Measurements from ENCODE around the gene WDR5.

- TF ChIP-seq STAT3 (IDR thresholded peaks at IDR 0.05; ENCODE audit: low read depth, low read length) (no peak), POLR2AphosphoS5 (IDR thresholded peaks at IDR 0.05; ENCODE audit: low read length) (no peak), CUX1 (IDR thresholded peaks at IDR 0.05; ENCODE audit: insufficient replicate concordance, low read depth, low read length) (no peak), CTCF (IDR thresholded peaks at IDR 0.05 in 2 of 3, conservative IDR thresholded peaks at IDR 0.05 in 1 of 3; ENCODE audit: control insufficient read depth in 2 of 3, extremely low read depth in 1 of 3, insufficient read depth in 1 of 3, low read depth in 3 of 3, low read length in 3 of 3) (no peak), ATF7 (IDR thresholded peaks at IDR 0.05; ENCODE audit: low read depth) (no peak), POLR2A (IDR thresholded peaks at IDR 0.05; ENCODE audit: low read depth, low read length) (no peak), SIN3A (IDR thresholded peaks at IDR 0.05; ENCODE audit: low read depth, low read length) (no peak), PAX8 (IDR thresholded peaks at IDR 0.05) (no peak), GABPA (IDR thresholded peaks at IDR 0.05; ENCODE audit: low read depth) (no peak), SMAD1 (IDR thresholded peaks at IDR 0.05; ENCODE audit: low read depth, partially characterized antibody) (no peak)
Observed at GRCh38 chr9:134128727-134129679, 6.9 kb upstream of the WDR5 start.

Data from GM12878 (cell line).